Activated CD4-positive, alpha-beta T cell treated with anti-CD3 and anti-CD28 coated beads for 24 hours (primary cell): ENCODE results near the gene ITSN2.

Experiments used
- DNase-seq, 2 donors: peaks; one replicate each; pipeline ENCODE4 v3.0.0-alpha.2; 2020; ENCODE audit warnings: low read depth in 2 of 2

ITSN2 gene

GRCh38 chr2:24269265-24269664 lies 91.1 kb downstream of the ITSN2 start:
- no peak for DNase-seq

DNA sequence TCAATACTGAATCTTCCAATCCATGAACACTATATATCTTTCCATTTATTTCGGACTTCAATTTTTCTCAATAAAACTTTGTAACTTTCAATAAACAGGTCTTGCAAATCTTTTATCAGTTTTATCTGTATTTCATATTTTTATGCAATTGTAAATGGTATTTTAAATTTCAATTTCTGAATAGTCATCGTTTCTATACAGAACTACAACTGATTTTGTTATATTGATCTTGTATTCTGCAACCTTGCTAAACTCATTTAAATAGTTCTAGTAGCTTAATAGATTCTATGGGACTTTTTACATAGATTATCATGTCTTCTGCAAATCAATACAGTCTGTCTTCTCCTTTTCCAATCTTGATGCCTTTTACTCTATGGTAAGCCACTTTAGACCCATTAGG lies 95.1 kb downstream of the ITSN2 start:
- DNase-seq, result no peak

- DNase-seq, result no peak
These were observed 97.8 kb downstream of the ITSN2 start for GRCh38 chr2:24262421-24262970.

- DNase-seq, result no peak
These were observed 98.9 kb downstream of the ITSN2 start for GRCh38 chr2:24261441-24261840.

GRCh38 chr2:24259316-24259715 lies 101.0 kb downstream of the ITSN2 start:
- no peak for DNase-seq

DNA sequence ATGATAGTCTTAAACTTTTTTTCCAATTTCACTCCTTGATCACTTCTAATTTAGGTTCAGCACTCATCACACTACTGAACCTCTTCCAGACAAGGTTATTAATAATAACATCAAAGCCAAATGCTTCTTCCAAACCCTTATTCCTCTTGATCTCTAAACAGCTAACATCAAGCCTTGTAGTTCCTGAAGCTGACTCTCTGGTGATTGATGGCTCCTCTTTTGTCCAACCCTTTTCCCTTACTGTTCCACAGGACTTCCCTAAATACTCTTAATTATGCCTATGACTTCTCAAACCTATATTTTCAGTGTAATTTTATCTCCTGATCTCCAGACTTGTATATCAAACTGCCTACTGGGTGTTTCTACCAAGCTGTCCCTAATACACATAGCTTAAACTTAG lies 101.6 kb downstream of the ITSN2 start:
- DNase-seq, result no peak

DNA sequence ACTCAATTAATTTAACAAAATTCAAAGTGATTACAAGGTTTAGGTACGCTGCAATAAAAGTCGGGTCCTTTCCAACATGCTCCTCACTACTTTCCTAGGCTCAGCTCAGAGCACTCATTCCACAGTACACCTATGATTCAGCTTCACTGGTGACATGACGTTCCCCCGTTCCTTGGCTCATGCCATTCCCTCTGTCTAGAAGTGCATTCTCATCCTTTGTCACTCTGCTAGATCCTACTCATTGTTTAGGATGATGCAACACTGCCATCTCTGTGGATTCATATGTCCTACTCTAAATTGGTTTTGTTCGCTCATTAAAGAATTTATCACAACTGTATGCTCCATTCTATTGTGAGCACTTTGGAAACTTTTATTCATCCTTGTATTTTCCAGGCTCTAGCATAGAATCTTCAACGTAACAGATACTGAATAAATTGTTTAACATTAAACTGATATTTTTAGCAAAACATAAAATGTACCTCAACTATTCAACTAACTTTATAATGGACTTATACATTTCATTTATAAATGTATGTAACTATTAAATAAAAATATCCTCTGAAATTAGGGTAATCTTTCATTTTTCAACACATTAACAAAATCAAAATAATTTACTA lies 106.9 kb downstream of the ITSN2 start:
- DNase-seq, result no peak

GRCh38 chr2:24247592-24247991 lies 112.7 kb downstream of the ITSN2 start:
- no peak for DNase-seq

DNA sequence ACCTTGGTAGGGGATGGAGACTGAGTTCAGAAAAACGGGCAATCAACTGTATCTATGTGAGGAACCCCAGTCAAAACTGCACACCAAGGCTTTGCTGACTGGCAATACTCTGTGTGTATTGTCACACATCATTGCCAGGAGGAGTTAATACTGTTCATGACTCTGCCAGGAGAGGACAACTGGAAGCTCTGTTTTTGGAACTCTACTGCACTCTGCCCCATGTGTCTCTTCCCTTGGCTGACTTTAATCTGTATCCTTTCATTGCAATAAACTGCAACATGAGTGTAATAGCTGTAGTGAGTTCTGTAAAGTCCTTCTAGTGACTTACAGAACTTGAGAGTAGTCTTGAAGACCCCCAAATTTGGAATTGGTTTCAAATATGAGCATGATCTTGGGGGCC lies 113.2 kb downstream of the ITSN2 start:
- no peak for DNase-seq

DNA sequence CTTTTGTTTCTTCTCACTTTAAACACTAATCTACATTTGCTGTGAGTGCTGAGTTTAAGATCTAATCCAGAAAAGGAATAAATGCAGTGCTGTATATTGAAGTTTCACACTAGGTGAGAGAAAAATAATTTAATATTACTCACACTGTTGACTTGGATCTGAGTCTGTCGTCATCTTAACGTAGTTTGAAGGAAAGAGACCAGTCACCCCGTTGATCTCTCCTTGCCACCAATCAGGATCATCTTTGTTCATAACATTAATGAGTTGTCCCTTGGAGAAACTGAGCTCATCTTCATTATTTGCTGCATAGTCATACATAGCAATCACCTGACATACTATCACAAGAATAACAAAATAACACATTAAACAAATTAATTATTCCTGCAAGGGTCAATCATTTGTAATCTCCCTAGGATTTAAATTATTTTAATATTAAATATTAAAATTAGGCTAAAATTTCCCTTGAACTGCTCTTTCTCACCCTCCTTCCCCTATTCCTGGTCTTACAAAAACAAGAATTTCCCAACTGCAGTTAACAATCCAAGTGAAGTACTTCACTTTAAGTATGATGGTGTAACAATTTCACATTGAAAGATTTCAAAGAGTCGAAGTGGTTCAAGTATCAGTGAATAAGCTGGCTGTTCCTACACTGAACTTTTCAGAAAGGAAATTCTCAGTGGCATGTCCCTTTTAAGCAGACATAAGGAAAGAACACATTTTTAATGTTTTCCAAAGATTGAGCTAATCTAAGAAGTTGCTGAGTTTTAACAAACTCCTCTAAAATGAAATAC lies 114.2 kb downstream of the ITSN2 start:
- no peak for DNase-seq

- no peak for DNase-seq
These were observed 118.8 kb downstream of the ITSN2 start for GRCh38 chr2:24241528-24241927.

GRCh38 chr2:24239553-24239952 lies 120.8 kb downstream of the ITSN2 start:
- DNase-seq, result no peak

- DNase-seq, result no peak
These were observed 122.2 kb downstream of the ITSN2 start for GRCh38 chr2:24238158-24238557.

- DNase-seq, result no peak
These were observed 123.0 kb downstream of the ITSN2 start for GRCh38 chr2:24237313-24237712.

DNA sequence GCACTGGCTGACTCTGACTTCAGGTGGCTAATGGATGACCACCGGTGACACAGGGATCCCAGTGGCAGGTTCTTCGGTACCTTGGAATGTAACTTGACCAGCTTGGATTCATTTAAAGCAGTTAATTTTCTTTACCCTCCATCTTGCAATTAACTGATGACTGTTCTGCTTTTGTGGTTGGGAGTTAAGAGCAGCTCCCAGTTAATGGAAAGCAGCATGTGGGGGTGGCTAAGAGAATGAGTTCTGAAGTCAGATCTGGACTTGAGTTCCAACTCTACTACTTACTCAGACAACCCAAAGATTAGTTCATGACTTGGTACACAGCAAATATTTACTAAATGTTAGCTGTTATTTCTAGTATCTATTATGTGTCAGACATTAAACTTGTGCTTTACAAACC lies 127.0 kb downstream of the ITSN2 start:
- DNase-seq, result no peak

DNA sequence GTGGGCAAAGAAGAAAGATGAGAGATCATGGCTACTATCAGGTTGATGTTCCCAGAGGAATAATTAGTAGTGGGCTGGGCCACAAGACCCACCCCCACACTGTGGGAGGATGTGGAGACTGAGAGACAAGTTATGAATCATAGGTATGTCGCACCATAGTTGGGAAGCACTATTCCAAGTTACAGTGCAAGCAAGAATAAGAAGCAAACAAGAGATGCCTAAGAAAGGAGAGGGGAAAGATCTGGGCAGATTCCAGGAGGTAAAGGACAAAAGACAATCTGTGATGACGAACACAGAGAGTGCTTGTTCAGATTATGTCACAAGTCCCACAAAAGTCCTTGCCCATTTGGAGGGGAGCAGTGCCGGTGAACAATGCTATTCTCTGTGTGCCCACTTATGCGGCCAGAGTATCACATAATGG lies 128.9 kb downstream of the ITSN2 start:
- no peak for DNase-seq

DNA sequence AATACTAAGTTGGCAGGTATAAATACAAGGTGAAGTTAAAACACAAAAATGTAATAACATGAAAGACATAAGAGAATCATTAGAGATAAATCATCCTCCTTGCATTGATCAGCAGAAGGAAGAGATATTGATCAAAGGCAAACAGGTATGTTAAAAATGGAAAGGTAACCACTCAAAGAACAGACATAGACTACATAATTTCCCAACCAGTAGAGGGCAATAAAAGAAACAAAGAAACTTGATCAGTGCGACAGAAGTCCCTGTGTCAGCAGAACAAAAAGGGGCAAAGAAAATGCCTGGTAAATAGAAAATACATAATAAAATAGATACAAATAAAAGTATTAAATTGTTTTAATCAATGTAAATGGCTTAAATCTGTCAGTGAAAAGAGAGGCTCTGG lies 131.9 kb downstream of the ITSN2 start:
- no peak for DNase-seq

DNA sequence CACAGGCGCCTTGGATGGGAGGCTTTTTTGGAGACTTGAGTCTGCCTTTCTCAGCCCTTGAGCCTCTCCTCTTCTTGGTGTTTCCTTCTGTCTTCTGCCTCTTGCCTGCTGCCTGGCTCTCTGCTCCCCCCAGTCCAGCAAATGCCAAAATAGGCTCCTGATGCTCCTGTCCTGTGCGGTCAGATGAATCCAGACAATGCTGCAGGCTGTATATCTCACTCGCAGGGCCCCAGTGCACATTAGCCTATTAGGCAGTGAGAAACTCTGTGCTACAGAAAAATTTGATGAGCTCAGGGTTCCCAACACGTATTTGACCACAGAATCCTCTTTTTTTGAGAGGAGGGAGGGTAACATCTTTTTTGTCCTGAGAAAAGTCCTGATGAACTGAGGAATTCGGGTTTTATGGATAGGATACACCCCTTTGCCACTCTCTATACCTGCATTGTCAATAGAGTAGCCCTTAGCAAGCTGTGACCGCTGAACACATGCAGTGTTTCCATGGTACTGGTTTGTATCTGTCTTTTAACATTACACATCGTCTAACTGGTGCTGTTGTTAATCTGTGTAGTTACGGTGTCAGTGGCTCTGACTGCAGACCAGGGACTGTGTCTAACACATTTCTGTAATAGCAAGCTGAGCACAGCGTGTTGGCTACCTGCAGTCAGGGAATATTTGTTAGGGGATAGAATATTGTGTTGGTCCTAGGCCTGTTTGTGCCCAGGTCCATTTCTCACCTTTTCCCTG lies 134.7 kb downstream of the ITSN2 start:
- DNase-seq, result no peak

GRCh38 chr2:24222946-24223345 lies 137.4 kb downstream of the ITSN2 start:
- no peak for DNase-seq

GRCh38 chr2:24221343-24222050 lies 138.8 kb downstream of the ITSN2 start:
- no peak for DNase-seq

GRCh38 chr2:24220554-24221291 lies 139.6 kb downstream of the ITSN2 start:
- DNase-seq, result no peak
